ENCODE measurements around the gene CCDC187.
A peak's percentile ranks its signal among the peaks of the same experiment; 100 is the strongest.

Gene CCDC187

DNA sequence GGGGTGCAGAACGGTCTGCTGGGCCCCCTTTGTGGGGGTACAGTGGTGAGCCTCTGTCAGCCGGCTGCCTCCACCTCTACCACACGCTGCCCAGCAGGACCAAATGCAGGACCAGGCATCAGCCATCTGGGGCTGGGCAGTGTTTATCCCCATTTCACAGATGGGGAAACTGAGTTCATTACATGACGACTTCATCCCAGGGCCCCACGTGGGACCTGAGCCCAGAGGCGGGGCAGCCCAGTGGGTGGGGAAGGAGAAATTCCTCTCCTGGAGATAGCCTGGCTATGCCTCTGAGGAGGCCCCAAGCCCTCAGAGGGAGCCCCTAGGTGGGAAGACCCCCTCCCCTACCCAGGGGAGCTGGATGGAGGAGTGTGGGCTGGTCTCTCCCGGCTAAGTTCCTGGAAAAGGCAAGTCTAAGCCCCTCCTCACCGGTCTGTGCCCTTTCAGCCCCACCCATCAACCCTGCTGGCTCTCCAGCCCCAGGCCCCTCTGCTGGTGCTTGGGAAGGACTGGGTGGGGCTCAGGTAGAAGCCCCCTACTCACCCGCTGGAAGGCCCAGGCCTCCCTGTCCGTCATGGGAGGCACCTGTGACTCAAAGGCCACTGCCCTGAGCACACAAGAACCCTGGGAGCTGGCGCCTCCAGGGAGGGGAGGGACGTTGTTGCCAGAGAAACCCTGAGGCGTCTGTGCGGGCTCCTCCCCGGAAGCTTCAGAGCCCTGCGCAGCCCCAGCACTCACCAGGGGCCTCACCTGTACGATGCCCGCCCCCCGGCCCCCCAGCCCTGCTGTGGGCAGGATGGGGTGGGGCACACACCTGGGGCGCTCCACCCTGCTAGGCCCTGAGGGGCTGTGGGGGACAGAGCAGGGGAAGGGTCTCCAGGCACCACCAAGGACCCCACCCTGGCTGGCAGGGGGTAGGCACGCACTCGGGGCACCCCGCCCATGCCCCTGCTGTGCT lies 7.4 kb upstream of the CCDC187 start:
- no peak for DNase-seq

DNA sequence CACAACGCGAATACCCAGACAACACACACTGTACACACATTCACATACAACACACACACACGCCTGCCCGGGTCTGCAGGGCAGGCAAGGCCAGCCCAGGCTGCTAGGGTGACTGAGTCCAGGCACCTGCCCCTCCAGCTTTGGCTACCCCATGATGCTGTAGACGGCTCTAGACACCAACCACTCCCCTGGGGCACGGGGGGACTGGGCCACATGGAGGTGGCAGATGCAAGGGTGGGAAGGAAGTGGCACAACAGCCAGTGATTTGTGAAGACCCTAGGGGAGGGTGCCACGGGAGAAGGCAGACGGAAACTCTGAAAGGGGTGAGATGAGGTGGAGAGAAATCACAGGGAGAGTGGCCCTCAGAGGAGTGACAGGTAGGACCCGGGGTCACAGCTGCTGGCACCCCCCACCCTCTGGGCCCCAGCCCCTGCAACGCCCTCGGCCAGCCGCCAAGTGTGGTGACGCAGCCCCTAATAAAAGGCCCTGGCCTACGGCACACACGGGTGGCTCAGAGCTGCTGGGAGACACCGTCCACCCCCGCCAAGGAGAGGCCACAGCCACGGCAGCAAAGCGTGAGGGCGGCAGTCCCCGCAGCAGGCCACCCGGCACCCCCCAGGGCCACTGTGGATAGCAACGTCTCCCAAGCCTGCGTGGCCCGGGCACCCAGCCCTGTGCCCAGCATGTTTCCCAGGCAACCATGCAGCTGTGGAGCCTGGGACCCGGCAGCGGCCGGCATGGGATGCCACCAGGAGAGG lies 6.6 kb upstream of the CCDC187 start:
- DNase-seq, result no peak

DNA sequence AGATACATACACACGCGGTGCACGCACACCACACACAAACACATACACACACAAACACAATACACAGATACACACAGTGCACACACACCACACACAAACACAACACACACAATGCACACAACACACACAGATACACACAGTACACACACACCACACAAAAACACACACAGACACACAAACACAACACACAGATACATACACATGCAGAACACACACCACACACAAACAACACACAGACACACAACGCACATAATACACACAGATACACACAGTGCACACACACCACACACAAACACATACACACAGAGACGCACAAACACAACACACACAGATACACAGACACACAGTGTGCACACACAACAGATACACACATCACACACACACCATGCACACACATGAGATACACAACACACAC lies 5.9 kb upstream of the CCDC187 start:
- DNase-seq, result no peak

DNA sequence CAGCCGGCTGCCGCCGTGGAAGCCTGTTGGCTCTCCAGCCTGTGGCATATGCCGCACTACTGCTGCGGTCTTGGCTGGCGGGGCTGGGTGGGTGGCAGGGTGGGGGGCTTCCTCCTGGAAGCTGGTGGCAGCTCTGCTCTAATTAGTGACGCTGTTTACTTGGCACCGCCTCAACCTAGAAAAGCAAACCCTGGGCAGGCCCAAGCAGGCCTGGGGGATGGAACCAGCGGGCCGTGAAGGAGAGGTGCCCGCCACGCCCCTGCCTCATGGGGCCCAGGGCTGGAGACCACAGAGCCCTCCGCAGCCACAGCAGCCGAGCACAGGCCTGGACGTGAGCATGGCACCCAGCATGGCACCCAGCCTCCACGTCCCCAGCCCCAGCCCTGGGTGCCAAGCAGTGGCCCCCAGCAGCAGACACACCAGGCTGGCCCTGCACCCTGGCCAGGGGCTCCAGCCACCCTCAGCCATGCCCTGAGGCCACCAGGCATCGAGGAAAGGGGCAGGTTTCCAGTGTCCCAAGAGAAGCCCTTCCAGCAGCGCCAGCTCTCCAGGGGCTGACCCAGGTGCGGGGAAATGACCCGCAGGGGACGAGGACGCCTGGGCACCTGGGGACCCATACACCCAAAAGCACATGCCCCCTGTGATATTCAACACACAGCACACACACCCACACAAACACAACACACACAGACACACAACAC lies 5.4 kb upstream of the CCDC187 start:
- DNase-seq, result peak; percentile 36

DNA sequence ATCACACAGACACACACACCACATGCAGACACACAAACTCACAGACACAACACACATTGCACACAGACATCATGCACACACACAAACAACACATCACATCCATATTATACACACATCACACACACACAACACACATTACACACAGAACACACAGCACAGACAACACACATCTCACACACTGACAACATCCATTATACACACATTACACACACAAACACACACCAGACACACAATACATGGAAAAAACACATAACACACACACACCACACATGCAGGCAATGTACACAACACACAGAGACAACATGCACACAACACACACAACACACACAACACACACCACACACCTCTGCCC lies 4.8 kb upstream of the CCDC187 start:
- DNase-seq, result no peak

DNA sequence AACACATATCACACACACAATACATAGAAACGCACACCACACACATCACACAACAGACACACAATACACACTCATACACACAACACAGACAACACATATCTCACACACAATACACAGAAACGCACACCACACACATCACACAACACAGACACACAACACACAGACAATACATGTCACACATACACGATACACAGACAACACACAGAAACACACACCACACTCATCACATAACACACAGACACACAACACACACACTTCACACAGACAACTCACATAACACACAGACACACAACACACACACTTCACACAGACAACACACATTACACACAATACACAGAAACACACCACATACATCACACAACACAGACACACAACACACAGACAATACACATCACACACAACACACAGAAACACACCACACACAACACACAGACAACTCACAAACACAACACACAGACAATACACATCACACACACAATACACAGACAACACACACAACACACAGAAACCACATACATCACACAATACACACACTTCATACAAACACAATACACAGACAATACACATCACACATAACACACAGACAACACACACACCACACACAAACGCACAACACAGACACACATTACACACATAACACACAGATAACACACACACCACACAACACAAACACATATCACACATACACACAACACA lies 4.3 kb upstream of the CCDC187 start:
- DNase-seq, result no peak

DNA sequence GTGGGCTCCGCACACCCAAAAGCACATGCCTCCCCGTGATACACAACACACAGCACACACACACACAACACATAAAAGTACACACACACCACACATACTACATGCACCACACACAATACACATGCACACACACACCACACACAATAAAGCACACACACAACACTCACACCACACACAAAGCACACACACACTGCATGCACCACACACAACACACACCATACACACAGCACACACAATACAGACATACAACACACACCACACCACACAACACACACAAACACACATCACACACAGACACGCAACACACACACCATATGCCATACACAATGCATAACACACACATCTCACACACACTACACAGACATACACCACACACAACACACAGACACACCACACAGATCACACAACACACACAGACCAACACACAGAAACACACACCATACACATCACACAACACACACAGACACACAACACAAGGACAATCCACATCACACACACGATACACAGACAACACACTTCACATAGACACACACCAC lies 3.4 kb upstream of the CCDC187 start:
- no peak for DNase-seq

DNA sequence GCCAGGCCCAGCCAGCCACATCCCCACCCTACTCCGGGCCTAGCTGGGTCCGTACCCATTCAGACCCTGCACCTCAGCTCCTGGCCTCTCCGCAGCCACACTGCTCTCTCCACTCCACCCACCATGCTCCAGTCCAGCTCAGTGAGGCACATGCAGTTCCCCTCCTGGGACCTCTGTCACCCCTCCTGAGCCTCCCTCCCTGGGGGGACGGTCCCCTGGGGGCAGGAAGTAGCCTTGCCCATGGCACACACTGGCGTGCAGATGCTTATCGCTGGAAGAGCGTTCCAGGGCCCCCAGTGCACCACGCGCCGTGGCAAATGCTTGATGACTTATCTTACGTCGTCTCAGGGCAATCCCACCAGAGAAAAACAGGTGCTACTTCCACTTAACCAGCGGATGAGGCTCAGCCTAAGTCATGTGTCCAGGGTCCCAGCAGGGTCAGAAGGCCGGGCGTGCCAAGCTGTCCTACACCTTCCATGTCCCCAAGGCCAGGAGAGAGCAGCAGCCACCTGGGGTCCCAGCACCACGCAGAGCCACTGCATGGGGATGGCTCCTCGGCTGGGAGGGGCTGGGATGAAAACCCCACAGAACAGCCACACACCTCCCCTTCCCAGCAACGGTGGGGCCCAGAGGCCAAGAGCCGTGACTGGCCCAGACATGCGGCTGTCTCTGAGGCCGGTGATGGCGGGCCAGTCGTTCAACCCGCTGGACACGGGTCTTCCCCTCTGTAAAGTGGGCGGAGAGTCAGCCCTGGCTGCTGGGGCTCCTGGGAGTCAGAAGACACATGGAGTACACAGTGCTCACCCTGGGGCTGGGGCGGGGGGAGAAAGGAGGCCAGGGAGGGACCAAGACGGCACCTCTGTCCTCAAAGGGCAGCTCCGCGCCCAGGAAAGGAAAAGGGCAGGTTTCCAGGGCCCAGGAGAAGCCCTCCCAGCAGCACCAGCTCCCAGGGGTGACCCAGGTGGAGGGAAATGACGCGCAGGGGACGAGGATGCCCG lies 2.6 kb upstream of the CCDC187 start:
- no peak for DNase-seq

DNA sequence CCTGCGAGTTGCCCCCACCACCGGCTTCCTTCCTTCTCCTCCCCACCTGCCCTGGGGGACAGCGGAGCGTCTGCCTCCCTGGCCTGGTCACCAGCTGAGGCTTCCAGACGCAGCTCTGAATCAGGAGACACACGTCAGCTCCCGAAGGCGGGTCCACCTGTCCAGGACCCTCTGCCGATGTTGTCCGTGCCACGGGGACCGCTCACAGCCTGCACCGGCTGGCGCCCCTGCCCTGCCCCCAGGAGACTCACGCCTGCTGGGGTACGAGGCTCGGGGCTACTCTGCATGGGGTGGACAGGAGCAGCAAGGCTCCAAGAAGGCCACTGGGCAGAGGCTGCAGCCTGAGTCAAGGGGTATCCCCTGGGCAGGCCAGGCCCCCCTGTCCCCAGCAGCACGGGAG lies 1.9 kb upstream of the CCDC187 start:
- no peak for DNase-seq

DNA sequence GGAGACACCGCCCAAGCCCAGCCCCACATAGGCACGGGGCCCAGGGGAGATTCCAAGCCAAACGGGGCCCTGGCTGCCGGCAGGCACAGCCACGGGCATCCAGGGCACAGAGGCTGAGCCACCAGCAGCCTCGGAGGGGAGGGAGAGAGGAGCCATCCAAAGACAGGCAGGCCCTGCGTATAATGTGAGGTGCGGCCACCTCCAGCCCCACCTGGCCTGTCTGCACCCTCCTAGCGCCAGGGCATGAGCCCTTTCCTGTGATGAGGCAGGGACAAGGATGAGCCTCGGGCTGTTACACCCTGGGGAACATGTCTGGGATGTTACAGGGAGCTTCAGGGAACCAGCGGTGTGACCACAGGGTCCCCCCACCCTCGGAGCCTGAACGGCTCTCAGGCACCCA lies 1.1 kb upstream of the CCDC187 start:
- DNase-seq, result no peak

DNA sequence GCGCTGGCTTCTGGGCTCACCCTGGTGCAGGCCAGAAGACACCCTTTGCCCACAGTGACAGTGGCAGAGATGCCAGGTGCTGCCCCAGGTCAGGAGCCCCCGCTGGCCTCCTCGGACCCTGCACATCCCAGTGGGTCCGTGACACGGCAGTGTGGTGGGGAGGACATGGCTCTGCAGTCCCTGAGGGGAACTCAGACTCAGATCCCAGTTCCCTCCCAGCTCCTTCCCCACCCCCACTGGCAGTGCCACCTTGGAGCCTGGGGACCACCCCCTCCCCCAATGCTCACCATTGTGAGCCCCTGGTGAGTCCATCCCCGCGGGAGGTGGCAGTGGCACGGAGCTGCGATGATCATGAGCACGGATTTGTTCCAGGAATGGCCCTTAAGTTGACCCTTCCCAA lies 562 bp upstream of the CCDC187 start:
- DNase-seq, result no peak

DNA sequence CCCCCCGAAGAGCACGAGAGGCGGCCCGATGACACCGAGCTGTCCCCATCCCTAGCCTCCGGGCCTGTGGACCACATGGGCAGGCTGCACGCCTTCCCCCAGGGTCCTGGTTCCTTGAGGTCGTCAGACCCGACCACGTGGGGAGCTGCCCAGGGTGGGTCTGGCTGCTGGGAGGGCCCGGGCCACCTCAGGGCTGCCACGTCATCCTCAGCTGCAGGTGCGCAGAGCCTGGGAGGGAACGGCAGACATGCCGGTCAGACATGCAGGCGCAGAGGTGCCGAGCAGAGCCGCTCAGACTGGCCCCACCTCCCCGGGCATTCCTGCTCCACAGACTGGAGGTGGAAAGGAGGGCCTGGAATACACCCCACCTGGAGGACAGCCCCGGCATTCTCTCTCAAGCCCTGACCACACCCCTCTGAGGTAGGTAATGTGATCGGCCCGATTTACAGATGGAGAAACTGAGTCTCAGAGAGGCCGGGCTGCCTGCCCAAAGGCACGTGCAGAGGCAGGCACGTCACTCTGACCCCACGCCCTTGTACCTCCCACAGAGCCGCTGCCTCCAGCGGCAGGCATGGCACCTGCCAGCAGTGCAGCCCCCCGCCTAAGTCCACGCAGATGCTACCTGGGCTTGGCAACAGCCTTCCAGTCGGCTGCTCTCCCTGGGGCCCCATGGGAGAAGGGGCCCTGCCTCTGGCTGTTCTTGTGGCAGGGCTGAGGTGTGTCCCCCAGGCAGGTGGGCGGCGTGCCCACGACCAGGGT lies 649 bp downstream of the CCDC187 start:
- no peak for DNase-seq

DNA sequence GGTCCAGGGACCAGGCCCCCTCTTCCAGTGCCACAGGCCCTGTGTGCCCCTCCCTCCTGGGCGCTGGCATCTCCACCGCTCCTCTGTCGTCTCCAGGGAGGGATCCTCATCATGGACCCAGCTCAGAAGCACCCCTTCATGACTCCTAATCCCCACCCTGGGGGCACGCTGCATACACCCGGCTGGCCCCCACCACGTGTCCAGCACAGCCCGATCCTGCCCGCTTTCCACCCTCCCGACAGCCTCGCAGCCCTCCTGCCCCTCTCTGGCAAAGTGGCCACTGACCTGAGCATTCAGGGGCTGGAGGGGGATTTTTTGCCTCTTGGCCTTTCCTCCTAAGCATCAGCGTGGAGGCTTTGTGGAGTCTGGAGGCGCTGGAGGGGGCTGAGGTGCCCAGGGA lies 1.4 kb downstream of the CCDC187 start:
- no peak for DNase-seq

DNA sequence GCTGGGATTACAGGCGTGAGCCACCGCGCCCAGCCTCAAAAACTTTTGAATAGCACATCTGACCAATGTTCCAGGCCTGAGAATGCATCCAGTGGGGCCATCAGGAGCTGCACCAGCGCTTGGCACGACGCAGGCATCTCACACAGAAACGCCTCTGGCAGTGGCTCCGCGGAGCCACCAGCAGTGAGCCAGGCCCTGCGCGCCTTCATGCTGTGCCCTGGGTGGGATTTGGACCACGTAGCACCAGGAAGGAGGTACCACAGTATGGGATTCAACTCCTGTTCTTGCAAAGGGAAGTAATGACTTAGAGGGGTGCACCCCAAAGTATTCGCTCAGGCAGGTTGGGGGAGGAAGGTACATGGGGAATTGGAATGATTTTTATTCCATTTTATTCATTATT lies 3.0 kb downstream of the CCDC187 start:
- no peak for DNase-seq

DNA sequence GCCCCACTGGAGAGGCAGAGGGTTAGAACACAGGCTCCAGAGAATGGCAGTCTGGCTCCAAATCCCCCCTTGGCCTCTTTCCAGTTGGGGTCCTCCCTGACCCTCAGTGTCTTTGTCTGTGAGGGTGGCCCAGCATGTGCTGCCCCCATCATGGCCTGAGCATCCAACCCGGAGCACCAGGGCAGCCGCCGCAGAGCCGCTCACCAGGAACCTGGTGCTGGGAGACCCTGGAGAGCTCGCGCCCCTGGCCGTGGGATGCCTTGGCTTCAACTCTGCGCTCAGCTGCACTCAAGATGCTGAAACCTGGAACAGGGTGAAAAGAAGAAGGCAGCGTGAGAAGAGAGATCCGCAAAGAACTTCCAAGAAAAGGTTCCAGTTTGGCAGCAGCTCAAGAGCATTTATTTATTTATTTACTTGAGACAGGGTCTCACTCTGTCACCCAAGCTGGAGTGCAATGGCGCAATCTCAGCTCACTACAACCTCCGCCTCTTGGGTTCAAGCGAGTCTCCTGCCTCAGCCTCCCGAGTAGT lies 3.8 kb downstream of the CCDC187 start:
- DNase-seq, result no peak

DNA sequence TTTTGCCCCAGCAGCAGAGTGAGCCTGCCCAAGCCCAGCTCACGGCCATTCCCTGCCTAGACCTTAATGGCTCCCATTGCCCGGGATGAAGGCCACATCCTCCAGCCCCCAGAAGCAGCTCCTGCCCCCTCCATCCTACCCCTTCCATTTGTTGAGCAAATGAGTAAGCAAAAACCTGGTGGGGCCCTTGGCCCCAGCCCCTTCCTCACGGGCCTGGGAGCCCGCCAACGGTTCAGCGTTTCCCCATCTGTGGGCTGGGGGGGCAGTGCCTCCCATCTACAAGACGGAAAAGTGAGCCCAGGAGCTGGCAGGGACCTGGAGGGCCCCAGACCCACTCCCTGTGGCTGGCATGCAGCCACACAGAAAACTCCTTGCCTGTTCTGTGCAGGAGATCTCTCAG lies 4.4 kb downstream of the CCDC187 start:
- no peak for DNase-seq

DNA sequence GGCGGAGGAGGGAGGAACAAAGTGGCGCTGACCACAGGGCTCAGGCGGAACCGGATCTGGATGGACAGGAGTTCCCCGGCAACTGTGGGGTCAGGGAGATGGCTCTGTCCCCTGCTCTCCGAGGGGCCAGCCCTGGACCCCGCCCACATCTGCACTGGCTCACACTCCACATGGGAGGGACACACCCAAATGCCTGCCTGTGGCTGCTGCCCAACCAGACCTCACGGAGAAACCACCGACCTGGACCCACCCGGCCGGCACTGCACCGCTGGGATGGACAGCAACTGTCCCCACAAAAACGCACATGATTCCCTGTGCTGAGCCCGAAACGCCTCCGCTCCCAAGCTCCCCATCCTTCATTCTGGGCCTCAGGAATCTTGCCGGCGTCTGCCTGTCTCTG lies 4.8 kb downstream of the CCDC187 start:
- no peak for DNase-seq

DNA sequence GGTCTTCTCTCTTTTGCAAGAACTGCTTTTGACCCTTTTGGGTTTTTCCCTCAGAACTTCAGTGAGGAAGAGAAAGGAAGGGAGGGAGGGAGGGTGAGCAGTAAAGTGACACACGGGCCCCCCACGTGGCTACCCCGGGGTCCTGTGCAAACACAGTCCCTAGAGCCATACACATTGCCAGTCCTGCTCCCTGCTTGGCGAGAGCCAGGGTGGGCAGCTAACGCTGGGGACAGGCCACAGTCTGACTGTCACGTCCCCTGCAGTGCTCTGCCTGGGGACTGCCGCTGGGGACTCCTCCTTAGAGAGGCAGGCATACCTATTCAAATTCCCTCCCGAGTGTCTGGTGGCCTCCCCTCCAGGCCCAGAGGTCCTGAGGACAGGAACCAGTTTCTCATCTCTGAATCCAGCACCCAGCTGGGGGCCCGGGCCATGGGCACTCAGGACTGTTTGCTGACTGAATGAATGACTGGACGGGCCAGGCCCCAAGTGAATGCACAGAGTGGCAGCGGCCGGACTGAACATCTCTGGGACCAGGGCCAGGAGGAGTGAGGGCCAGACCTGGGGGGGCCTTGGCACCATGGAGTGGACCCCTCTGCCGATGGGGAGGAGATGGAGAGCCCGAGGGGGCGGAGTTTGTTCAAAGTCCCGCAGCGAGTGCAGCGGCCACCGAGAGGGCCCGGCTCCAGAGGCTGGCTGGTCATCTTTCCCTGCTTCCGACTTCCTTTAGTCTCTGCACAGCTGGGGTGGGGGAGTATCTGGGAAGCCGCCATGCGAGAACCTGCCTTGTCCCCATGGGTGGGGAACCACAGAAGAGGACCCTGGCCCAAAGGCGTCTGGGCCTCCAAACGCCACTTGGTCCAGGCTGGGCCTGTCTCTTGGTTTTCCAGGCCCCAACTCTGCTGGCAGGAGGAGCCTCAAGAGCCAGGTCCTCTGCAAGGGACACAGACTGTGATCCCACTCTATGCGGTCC lies 5.8 kb downstream of the CCDC187 start:
- no peak for DNase-seq

DNA sequence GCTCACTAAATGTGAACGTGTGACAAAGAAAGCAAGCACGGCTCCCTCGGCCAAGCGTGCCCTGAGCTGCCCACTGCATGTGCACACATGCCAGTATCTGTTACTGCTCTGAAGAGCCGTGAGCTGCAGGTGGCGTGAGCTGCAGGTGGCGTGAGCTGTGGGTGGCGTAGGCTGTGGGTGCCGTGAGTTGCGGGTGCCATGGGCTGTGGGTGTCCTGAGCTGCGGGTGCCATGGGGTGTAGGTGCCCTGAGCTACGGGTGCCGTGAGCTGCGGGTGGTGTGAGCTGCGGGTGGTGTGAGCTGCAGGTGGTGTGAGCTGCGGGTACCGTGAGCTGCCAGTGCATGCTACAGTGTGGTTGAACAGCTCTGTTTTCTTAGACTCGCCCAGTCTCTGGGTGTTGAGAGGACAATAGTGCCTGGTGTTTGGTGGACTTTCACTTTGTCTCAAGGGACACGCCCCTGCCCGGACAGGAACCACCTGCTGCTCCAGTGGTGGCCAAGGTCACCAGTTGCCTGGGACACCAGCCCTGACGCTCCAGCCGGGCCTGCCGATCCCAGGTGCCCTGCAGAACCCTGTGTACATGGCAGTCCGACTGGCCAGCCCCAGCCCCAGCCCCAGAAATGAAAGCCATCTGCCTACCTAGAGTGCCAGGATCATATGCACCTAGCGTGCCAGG lies 6.7 kb downstream of the CCDC187 start:
- no peak for DNase-seq

All from CD4-positive, alpha-beta T cell treated with Interferon gamma for 1 hour (primary cell).